Stimulated activated naive B cell treated with anti-CD40 and anti-IgM and Interleukin-4, amounts not matched to agents 10 μg/mL and 1 μg/mL and 100 μg/mL, for 72 hours (primary cell): ENCODE data around the gene ZCCHC14.
A peak's percentile ranks its signal among the peaks of the same experiment; 100 is the strongest.

ENCODE experiments used
- ATAC-seq, 2 donors: fragments of 150-1000 bp; cut with Tn5 transposase; replicated peaks; 2 replicates each; pipeline ENCODE4 v1.10.0; 2021; ENCODE audit warnings: moderate library complexity in 1 of 2
- DNase-seq: peaks from one replicate; pipeline ENCODE4 v3.0.0; 2021
- H3K27ac Mint-ChIP-seq: one replicate; pipeline ENCODE4 v1.8.0; 2022; ENCODE audit warnings: mild to moderate bottlenecking, mixed read lengths
- H3K27me3 Mint-ChIP-seq, 2 donors: one replicate each; pipeline ENCODE4 v1.8.0; 2022; ENCODE audit warnings: mixed read lengths in 2 of 2
- H3K36me3 Mint-ChIP-seq, 2 donors: one replicate each; pipeline ENCODE4 v1.8.0; 2022; ENCODE audit warnings: mixed read lengths in 2 of 2, mild to moderate bottlenecking in 1 of 2
- H3K4me1 Mint-ChIP-seq, 2 donors: one replicate each; pipeline ENCODE4 v1.8.0; 2022; ENCODE audit warnings: mixed read lengths in 2 of 2, mild to moderate bottlenecking in 1 of 2
- H3K4me3 Mint-ChIP-seq, 2 donors: one replicate each; pipeline ENCODE4 v1.8.0; 2022; ENCODE audit warnings: mild to moderate bottlenecking in 2 of 2, mixed read lengths in 2 of 2, moderate library complexity in 1 of 2
- H3K9me3 Mint-ChIP-seq, 2 donors: one replicate each; pipeline ENCODE4 v1.8.0; 2022; ENCODE audit warnings: mixed read lengths in 2 of 2, mild to moderate bottlenecking in 1 of 2

The ZCCHC14 gene

DNA sequence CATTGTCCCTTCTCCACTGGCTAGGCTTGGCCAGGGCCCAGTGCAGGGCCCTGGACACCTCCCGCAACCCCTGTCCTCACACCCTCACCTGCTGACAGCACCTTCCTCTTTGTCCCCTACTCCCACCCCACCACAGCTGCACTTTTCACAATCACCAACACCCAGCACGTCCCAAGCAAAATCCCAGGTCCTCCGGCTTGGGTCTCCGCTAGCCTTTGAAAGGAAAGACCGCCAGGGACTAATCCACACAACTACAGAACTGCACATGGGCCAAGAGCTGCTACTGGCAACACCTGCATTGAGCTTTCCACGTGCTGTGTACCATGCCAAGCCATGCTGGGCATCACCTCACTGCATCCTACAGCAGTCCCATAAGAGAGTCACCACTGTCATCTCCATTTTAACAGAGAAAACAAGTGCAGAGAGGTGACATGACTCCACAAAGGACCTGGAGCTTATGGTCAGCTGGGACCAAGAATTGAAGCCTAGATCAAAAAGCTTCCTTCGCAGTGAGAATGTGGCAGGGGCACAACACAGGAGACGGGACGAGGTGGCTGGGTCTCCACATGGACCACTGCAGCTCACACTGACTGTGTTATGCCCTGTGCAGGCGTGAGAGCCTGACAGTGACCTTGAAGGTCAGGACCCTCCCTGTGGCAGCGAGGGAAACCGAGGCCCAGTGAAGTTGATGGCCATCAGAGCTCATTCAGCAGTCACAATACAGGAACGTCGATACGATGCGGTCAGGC, 131.8 kb downstream of the ZCCHC14 start:
- H3K9me3 Mint-ChIP-seq, result no peaks in the 10 kb centered on the region
- peaks cover 15% of the 10 kb centered on the region in 2 donors for H3K4me1 Mint-ChIP-seq
- ATAC-seq, result no peak
- H3K4me3 Mint-ChIP-seq, result no peak overlapping the region
- no peaks in the 10 kb centered on the region for H3K27me3 Mint-ChIP-seq
- H3K36me3 Mint-ChIP-seq, result peaks cover 34 to 51% of the 10 kb centered on the region in 2 donors
- no peak for DNase-seq
- H3K27ac Mint-ChIP-seq, result no peak overlapping the region

DNA sequence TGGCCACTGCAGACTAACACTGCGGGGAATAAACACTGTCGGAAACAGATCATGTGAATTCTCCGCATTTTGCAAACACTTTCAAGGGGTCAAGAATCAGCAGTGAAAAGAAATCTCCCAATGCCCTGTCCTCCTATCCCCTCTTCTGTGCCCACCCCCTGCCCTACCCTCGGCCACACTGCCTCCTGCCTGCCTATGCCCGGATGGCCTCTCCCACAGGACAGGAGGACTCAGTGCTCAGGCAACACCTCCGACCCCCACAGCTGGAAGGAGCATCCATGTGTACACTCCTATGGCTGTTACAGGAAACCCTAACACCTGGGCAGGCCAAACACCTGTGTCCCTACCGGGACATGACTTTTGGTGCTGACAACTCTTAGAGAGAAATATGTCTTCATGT, 133.7 kb downstream of the ZCCHC14 start:
- Mint-ChIP-seq H3K9me3 (no peaks in the 10 kb centered on the region), H3K4me1 (peaks cover 2 to 5% of the 10 kb centered on the region in 2 donors), H3K4me3 (no peak overlapping the region), H3K27me3 (no peaks in the 10 kb centered on the region), H3K27ac (no peak overlapping the region), H3K36me3 (peaks cover 30 to 51% of the 10 kb centered on the region in 2 donors)
- DNase-seq, result no peak
- ATAC-seq, result no peak

- no peaks in the 10 kb centered on the region for H3K27me3 Mint-ChIP-seq
- no peak overlapping the region for H3K4me3 Mint-ChIP-seq
- peaks cover 27 to 50% of the 10 kb centered on the region in 2 donors for H3K36me3 Mint-ChIP-seq
- peaks cover 0 to 4% of the 10 kb centered on the region in 2 donors for H3K4me1 Mint-ChIP-seq
- DNase-seq (no peak), ATAC-seq (no peak)
- no peaks in the 10 kb centered on the region for H3K9me3 Mint-ChIP-seq
- H3K27ac Mint-ChIP-seq, result peak overlapping the region; percentile 20
These were observed 134.1 kb downstream of the ZCCHC14 start for GRCh38 chr16:87358696-87359095.

GRCh38 chr16:87358250-87358649, 134.6 kb downstream of the ZCCHC14 start:
- DNase-seq, result no peak
- Mint-ChIP-seq H3K4me3 (no peak overlapping the region), H3K4me1 (peaks cover 0 to 4% of the 10 kb centered on the region in 2 donors), H3K9me3 (no peaks in the 10 kb centered on the region), H3K27me3 (no peaks in the 10 kb centered on the region), H3K27ac (no peak overlapping the region), H3K36me3 (peaks cover 24 to 47% of the 10 kb centered on the region in 2 donors)
- no peak for ATAC-seq

DNA sequence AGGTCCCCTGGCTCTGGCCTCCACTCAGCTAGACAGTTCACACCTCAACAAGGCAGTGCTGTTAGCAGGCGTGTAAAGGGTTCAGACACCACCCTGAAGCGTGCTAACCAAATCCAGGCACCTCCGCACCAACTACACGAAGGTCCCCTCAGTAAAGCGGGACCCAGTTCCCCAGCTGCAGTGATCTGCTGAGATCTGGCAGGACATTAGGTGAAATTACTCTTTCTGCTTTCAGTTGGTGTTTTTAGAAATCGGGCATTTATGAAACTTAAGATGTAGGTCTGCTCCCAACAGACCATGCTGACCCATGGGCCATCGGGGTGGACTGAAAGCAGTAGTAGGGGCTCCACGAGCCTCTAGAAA, 136.4 kb downstream of the ZCCHC14 start:
- Mint-ChIP-seq H3K27ac (no peak overlapping the region), H3K27me3 (no peaks in the 10 kb centered on the region), H3K9me3 (no peaks in the 10 kb centered on the region), H3K4me3 (no peak overlapping the region), H3K4me1 (peaks cover 0 to 4% of the 10 kb centered on the region in 2 donors), H3K36me3 (peaks cover 26 to 49% of the 10 kb centered on the region in 2 donors)
- DNase-seq (no peak), ATAC-seq (no peak)
